SW 1271 (cell line): ENCODE results near the gene HOXD10.
A peak's percentile ranks its signal among the peaks of the same experiment; 100 is the strongest.

ENCODE experiments used
- DNase-seq, 2 experiments: peaks; one replicate each; lab custom pipeline; 2025; lab: John Stamatoyannopoulos, UW

HOXD10 gene

GRCh38 chr2:176082824-176083751 lies 33.5 kb upstream of the HOXD10 start:
- DNase-seq: no peak

GRCh38 chr2:176083796-176084261 lies 32.7 kb upstream of the HOXD10 start, which contains the start of gene EVX2:
EVX2 (minus strand) TSS chr2:176083962; CDS start chr2:176083776, 186 bp downstream.
- no peak for DNase-seq

- DNase-seq: no peak
Observed at GRCh38 chr2:176084611-176085119, 31.9 kb upstream of the HOXD10 start.

- DNase-seq: no peak
Observed at GRCh38 chr2:176085120-176085788, 31.3 kb upstream of the HOXD10 start.

- DNase-seq: no peak
Observed at GRCh38 chr2:176085861-176086771, 30.5 kb upstream of the HOXD10 start.

GRCh38 chr2:176087330-176088047 lies 29.1 kb upstream of the HOXD10 start:
- DNase-seq: no peak

- DNase-seq: peak in 1 of 2 experiments; percentile 17
Observed at GRCh38 chr2:176088048-176088936, 28.3 kb upstream of the HOXD10 start.

GRCh38 chr2:176088937-176089842 lies 27.4 kb upstream of the HOXD10 start:
- DNase-seq: no peak

GRCh38 chr2:176089843-176090395 lies 26.7 kb upstream of the HOXD10 start:
- DNase-seq: no peak

- no peak for DNase-seq
Observed at GRCh38 chr2:176090862-176091261, 25.7 kb upstream of the HOXD10 start.

- DNase-seq: no peak
Observed at GRCh38 chr2:176091329-176092258, 25.0 kb upstream of the HOXD10 start.

- no peak for DNase-seq
Observed at GRCh38 chr2:176092270-176093144, 24.1 kb upstream of the HOXD10 start, which contains the start of gene HOXD13. HOXD13 (plus strand) TSS chr2:176092721; CDS start chr2:176092891, 170 bp downstream.

GRCh38 chr2:176093145-176093897 lies 23.3 kb upstream of the HOXD10 start:
- DNase-seq: no peak

GRCh38 chr2:176093898-176094249 lies 22.7 kb upstream of the HOXD10 start:
- no peak for DNase-seq

- no peak for DNase-seq
Observed at GRCh38 chr2:176094349-176094748, 22.2 kb upstream of the HOXD10 start.

- DNase-seq: no peak
Observed at GRCh38 chr2:176095421-176095820, 21.2 kb upstream of the HOXD10 start.
